Measurements from ENCODE around the gene FOSL2.

GRCh38 chr2:28369358-28369757, 23.3 kb upstream of the FOSL2 start:
- no peak for TF ChIP-seq ZNF24 (tag by site-specific recombination; IDR thresholded peaks at IDR 0.05)
- no peak for TF ChIP-seq CTCF (tag by site-specific recombination; IDR thresholded peaks at IDR 0.05)
- no peak for TF ChIP-seq YY1 (tag by site-specific recombination; IDR thresholded peaks at IDR 0.05)
- no peak for TF ChIP-seq ZNF514 (tag by site-specific recombination; IDR thresholded peaks at IDR 0.05)
- TF ChIP-seq REST (tag by site-specific recombination; IDR thresholded peaks at IDR 0.05), result no peak
- TF ChIP-seq TCF7L2 (IDR thresholded peaks at IDR 0.05; ENCODE audit: borderline replicate concordance, low read depth, low read length), result no peak
- TF ChIP-seq SP2 (tag by site-specific recombination; IDR thresholded peaks at IDR 0.05), result no peak
- no peak for TF ChIP-seq ZNF114 (tag by site-specific recombination; IDR thresholded peaks at IDR 0.05)

Data from HEK293 (cell line).